HG03575 (cell line): Measurements from ENCODE around the gene DGCR8.

Source experiments
- ATAC-seq: cut with Tn5 transposase; IDR thresholded peaks from one replicate; pipeline ENCODE4 v1.9.1; 2021; ENCODE audit not compliant: unreplicated experiment, insufficient number of reproducible peaks, low FRiP score; ENCODE audit errors: extremely low read depth

Gene DGCR8

DNA sequence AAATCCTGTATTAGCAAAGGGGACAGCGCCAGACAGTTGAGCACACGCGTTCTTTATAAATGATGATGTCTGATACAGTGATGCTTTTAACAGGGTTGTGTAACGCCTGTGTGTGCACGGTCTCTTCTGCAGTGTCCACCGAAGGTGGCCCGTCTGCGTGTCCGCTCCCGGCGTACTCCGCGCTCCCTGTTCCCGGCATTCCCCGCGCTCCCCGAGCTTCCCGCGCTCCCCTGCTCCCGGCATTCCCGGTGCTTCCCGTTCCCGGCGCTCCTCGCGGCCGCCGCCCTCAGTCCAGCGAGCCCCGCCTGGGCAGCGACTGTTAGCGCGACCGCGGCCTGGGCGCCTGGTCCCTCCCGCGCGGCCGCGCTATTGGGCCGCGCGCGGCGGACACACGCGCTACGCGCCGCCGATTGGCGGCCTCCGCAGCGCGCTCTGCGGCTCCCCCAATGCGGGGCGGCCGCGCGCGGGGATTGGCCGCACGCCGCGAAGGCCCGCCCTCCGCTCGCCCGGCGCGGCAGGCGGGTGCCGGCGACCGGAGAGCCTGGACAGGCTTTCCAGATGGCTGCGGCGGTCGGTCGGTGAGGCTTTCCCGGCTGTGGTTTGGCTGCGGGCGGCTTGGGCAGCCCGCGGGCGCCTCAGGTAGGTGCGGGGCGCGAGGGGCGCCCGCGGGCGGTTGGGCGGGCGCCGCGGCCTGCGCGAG lies at the start of gene DGCR8:
Gene DGCR8 (plus strand): TSS at position 497 of the 700 bp plus-strand sequence. CDS start 5,723 bp downstream, outside the sequence.
- no peak for ATAC-seq

DNA sequence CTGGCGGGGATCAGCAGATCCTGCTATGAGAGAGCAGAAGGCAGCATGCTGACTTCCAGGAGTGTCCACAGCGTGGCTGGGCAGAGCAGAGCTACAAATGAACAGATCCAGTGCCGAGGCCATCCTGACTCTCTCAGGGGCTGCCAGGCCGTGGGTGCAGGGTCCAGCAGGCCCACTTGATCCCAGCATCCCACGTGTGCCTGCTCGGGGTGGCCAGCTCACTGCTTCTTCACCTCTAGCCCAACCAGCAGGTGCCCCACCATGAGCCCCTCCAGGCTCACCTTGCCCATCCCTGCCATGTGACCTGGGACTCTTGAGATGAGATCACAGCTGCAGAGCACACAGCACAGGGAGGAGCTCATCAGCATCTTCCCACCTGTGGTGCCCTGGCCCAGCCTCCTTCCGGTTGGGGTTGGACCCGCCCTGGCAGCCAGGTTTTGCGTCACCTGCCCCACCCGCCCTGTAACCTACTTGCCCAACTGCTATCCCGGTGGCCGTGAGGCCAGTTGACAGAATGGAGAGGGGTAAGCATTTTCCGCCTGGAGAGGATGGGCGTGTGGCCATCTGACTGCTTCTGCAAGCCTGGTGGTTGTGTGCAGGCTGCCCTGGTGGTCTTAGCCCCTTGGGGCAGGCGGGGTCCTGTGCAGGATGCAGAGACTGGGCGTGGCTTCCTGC lies 48.2 kb upstream of the DGCR8 start:
- ATAC-seq, result no peak

DNA sequence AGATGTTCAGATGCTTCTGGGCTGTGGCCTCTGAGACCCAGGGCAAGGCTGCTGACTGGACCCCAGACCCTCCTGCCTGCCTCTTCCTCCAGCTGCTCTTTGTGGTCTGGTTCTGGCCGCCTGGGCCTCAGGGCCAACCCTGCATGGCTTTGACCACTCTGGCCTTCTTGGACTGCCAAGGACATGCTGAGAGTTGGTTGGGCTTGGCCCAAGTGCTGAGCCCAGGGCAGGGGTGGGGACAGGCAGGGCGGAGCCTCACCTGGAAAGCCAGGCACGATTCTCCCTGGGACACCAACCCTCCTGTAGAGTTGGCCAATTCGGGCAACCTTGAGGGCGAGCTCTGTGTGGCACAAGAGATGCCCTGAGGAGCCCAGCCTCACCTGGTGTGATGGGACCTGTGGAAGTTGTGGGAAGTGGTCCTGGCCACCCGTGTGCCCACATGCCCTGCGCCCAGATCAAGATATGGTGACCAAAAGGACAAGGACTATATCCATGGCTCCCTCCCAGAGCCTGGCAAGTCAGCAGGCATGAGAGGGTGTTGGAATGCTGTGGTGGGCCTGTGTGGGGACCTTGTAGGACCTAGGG lies 47.5 kb upstream of the DGCR8 start:
- no peak for ATAC-seq

DNA sequence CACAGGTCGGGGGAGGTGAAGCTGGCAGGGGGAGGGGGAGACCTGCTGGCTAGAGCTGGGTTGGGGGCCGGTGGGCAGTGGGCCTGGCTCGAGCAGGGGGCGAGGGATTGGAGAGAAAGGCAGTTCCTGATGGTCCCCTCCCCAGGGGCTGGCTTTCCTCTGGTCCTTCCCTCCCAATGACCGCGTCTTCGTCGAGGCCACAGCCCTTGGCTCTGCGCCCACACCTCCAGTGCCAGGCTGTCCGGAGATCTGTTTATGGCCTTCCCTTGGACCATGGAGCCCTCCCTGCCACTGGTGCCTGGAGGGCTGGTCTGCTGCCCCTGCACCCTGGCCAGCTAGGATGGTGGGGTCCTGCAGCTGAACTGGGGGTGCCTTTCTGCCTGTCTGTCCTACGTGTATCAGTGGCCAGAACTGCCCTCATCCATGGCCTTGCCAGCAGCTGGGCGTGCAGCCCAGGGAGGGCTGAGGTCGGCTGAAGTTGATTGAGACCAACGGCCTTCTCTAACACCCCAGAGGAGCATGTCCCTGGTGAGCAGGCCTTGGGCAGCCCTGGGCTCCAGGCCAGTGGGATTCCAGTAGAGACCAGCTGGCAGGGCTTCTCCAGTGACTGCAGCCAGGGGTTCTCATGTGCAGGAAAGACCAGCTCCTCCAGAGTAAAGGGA lies 46.9 kb upstream of the DGCR8 start:
- ATAC-seq, result no peak

DNA sequence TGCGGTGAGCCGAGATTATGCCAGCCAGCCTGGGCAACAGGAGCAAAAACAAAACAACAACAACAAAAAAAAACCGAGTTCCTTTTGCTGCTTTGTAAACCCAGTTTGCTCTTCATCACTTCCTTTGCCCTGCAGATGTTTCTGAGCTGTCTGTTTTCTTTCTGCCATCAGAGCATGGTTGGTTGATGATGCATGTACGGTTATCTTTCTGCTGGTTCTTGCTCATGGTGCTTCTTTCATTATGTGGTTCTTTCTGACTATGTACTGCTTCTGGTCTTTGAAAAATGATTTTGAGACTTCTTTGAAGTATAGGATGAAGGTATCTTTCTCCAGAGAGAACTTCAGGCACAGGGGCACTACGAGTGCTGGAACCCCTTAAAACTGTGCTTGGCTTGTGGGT lies 45.9 kb upstream of the DGCR8 start:
- ATAC-seq, result no peak

DNA sequence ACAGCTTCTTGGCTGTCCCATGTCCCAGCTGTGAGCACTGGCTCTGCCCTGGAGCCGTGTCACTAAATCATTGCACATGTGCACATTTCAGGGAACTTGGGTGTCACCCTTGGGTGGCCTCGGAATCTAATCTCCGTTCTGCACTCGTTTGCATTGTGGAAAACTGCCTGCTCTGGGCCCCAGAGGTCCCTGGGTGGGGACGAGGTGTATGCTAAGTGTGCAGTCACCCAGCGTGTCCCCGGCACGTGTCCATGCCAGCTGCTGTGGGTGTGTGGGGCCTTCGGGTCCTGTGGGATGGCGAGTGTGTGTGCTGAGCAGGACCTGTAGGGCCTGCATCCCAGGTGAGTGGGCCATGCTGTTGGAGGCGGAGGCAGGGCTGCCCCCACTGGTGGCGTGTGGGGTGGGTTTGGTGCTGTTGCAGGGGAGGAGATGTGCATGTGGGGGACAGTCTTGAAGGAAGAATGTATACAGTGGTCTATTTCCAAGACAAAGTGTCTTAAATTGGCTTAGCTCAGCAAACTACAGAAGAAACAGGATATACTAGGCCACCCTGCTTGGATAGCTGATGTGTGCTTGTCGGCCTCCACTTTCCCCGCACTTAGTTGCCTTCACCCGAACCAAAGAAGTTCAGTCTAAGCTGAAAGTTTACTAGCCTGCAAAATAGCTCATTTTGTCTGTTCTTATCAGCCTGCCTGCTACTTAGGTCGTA lies 44.5 kb upstream of the DGCR8 start:
- ATAC-seq, result no peak

DNA sequence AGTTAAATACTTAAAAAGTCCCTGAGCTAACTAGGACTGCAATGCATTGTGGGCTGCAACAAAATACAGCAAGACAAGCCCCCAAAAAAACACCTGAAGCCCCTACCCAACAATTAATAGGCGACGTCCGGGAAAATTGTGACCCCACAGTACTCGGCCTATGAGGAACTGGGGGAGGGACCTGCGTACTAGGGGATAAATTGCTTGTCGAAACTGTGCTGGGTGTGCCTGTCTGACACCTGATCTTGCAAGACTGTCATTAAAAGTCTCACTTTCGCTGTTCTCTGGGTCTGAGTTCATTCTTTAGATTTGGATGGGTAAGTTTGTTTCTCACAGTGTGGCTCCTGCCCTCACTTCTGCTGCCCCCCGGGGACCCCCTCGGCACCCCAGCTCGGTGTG lies 44.0 kb upstream of the DGCR8 start:
- no peak for ATAC-seq

DNA sequence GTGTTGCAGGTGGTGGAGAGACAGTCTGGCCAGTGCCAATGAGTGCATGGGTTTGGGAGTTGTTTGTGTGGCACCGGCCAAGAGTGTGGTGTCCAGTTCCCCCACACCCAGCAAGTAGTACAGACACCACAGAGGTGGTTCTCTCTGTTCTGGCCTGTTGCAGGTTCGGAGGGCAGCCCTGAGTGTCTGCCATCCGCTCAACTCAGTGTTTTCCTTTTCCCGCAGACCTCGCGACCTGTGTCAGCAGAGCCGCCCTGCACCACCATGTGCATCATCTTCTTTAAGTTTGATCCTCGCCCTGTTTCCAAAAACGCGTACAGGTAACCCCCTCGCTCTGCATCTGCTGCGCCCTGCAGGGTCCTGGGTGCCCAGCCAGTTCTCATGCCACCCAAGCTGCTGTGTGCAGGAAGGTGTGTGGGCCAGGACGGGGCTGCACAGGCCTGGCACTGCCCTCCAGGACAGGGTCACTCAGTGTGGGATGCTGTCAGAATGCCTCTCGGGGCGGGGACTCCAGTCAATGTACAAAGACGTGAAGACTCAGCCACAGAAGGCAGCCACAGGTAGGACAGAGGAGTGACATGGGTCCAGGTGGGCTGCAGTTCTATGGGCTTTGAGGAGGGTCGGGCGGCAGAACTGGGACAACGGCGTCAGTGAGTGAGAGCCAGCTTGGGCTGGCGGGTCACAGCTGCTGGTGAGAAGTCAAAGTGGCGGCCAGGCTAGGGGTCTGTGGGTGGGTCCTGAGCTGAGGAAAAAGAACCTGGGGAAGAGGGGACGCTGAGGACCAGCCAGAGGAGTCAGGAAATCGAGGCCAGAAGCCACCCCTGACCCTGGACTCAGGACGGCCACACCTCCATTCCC lies 43.3 kb upstream of the DGCR8 start:
- no peak for ATAC-seq

DNA sequence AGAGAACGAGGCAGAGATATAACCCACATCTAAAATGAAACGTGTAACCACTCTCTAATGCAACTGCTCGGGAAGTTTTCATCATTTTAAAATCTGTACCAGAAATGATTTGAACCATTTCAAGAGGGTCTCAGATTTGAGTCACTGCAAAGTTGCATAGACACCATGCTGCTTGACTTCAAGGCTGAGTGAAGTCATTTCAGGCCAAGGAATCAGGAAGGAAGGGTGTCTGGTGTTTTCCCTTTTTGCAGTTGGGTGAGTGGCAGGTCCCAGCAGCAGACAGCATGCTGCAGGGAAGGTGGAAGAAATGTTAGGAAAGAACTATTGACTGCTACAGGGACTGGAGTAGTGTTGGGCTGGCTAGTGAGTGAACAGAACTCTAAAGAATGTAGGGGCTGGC lies 42.6 kb upstream of the DGCR8 start:
- no peak for ATAC-seq

DNA sequence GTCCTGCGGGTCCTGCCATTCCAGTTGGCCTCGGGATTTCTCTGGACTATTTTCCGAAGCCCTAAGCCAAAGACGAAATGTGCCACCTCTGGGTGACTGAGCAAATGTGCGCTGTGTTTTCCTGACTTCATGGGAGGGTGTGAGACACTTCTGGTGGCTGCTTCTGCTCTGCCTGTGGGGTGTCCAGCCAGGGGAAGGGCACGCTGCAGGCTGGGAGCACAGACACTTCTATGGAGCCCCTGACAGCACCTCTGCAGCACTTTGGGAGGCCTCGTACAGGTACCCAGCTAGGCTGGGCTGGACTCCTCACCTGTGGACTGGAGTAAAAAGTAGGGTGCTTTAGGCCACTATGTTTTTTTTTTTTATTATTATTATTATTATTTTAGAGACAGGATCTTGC lies 41.5 kb upstream of the DGCR8 start:
- ATAC-seq, result no peak

DNA sequence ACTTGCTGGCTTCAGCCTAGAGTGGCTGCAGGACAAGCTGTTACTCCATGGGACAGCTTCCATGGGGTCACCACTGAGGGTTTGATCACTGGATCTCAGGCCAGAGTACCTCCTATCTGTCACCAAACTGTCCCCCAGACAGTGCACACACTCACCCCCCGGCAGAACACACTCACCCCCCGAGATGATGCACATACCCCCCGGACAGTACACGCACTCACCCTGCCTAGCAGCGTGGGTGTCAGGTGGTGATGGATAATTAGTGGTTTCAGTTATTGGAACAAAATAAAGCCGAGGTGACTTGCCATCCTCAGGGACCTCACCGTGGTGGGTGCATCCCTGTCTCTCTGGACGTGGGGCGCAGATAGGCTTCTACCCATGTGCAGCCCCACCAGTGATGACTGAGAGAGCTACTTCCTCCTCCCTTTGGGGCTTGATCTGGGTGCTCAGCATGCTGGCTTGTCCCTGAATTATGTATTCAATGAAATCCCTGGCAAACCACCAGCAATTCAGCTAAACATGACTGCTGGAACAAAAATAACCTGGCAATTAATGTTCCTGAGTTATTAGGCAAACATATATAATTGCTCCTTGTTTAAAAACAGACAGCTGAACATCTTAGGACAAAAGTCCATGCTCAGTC lies 40.2 kb upstream of the DGCR8 start:
- ATAC-seq, result no peak

DNA sequence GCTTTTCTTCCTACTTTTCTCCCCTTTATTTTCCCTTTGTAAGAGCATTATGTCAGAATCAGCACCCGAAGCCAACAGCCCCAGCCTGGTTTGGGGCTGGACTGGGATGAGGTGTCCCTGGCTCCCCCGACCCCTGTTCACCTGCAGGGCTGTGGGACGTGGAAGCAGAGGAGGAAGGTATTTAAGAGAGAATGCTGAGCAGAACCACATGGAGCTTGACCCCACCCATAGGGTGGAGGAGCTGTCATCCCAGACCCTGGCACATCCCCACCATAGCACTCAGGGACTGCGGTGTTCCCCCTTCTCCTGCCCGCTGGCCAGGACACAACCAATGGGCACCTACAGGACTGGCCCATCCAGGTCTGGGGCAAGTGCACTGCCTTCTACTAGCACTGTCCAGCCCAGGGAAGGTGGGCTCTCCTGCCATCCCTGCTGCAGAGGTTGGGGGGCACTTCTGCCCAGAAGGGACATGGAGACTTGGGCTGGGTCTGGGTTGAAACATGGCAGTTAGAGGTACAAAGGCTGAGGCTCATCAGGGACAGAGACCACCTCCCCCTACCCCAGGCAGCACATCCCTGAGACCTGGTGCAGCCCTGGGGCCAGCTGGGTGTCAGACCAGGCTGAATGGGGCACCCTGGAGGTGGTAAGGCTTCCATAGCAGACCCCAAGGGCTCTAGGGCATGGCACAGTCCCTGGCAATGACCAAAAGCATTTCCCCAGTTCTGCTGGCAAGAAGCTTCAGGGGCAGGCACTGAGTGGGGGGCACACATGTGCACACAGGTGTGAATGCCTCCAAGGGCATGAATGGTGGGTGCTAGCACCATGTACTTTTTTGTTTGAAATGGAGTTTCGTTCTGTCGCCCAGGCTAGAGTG lies 39.5 kb upstream of the DGCR8 start:
- ATAC-seq, result no peak

DNA sequence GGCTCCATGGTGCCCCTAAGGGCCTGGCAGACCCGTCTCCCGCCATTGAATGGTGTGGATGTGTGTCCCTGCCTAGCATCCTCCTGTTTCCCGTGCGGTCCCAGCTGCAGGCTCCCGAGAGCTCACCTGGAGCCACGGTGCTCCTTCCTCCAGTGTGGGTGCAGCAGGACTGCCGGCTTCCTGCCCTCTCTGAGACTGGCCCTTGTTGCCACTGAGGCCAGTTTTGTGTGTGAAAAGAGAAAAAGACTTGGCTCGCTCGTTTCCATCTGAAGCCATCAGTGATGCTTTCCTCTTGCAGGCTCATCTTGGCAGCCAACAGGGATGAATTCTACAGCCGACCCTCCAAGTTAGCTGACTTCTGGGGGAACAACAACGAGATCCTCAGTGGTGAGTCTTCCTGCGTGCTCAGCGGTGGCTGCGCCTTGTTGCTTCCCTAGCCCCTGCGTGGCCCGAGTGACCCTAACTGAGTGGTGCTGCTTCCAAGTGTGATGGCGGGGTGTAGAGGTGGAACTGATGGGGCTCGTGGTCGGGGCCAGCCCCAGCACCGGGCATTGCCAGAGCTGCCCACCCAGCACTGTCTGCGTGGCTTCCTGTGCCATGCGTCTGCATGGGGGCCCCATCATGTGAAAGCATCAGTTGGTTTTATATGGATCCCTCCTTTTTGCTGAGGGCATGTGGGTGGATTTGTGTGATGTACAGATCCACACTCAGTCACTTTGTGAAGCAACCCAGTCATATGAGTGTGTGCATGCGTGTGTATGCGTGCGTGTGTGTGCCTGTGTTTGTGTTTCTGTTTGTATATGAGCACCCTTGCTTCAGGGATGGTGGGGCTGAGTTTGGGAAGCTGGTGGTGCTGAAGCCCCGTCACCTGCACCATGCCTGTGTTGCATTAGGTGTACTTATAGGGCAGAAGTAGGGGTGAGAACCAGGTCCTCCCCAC lies 36.7 kb upstream of the DGCR8 start:
- ATAC-seq, result no peak

DNA sequence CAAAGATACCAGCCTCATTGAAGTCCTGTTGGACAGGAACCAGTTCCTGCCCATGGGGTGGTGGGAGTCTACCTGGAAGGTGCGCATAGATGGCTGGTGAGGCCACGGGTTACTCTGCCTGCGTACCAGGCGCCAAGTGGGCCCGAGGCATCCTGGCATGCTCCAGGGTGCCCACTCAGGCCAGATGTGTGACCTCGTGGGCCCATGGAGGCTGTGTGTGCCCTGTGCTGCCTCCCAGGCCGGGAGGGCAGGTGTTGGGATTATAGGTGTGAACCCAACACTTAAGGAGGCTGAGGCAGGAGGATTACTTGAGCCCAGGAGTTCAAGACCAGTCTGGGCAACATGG lies 36.1 kb upstream of the DGCR8 start:
- no peak for ATAC-seq

DNA sequence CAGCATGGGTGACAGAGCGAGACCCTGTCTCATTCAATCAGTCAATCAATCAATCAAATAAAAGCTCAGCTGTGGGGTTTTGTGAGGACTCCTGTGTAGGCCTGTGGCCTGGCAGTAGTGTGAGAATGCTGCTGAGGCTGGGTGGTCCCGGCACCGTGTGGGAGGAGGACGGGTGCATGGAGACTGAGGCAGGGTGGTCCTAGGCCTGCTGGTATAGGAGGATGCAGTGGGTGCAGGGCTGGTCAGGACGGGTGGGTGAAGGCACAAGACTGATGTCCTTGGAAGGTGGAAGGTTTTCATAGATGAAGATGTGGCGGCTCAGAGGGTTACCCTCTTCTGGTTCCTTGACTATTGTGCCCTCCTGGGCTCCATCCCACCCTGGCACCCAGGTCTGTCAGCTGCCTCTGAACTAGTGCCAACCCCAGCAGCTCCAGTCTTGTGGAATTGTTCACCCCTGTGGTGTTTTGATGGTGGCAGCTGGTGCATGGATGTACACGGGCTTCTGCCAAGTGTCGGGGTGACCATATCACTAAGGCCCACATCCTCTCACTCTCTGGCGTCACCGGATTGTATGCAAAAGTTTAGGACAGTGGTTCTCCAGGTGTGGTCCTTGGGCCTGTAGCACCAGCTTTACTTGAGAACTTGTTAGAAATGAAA lies 35.4 kb upstream of the DGCR8 start:
- ATAC-seq, result no peak

DNA sequence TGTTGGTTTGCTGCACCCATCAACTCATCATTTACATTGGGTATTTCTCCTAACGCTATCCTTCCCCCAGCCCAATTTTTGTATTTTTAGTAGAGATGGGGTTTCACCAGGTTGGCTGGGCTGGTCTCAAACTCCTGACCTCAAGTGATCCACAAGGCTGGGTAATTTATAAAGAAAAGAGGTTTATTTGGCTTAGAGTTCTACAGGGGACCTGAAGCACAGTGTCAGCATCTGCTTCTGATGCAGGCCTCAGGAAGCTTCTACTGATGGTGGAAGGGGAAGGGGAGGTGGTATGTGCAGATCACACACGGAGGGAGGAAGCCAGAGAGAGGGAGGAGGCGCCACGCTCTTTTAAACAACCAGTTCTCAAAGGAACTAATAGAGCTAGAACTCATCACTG lies 33.3 kb upstream of the DGCR8 start:
- ATAC-seq, result no peak
